Activated CD4-positive, alpha-beta T cell treated with anti-CD3 and anti-CD28 coated beads, Interleukin-2, amount 50 U/mL, for 24 hours (primary cell): ENCODE results near the gene RPH3AL.
"Not testable (repeated sequence)": the region's sequence is repeated elsewhere in the genome, so short reads cannot be mapped to it uniquely, and the experiment has no call there.

Experiments used
- DNase-seq, 2 donors: peaks; one replicate each; pipeline ENCODE4 v3.0.0-alpha.2; 2020; ENCODE audit warnings: low read depth in 1 of 2, low spot score in 1 of 2

The RPH3AL gene

DNA sequence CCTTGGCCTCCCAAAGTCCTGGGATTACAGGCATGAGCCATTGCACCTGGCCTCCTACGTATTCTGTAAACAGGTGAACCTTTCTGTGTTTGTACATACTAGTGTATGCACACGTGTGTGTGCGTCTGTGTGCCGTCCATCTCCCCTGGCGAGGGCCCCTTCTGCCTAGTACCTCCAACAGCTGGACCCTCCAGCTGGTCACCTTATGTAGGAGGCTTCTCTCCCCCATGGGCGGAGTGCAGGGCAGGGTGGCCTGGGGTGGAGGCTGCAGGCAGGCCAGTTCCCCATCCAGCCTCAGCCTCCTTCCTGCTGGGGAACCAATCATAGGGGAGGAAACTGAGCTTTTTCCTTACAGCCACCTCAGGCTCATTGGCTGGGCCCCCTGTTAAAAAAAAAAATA is 146.8 kb downstream of the RPH3AL start:
- no peak for DNase-seq

DNA sequence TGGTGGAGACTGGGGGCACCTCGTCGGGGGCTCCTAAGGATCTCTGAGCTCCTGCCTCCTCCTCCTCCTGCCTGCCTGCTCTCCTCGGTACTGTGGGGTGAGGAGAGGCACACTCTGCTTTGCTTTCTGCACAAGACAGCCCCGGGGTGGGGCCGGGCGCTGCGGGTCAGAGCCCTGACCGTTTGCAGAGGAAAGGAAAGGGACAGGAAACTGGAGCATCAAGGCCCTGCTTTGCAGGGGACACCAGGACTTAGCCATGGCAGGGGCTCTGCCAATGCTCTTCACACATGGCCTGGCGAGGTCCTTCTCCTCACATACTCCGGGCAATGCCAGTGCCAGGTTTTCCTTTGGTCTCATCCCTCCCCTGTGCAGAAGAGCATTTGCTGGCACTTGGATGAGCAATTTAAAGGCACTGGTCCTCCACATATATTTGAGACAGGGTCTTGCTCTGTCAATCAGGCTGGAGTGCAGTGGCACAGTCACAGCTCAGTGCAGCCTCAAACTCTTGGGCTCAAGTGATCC is 147.4 kb downstream of the RPH3AL start:
- no peak for DNase-seq

DNA sequence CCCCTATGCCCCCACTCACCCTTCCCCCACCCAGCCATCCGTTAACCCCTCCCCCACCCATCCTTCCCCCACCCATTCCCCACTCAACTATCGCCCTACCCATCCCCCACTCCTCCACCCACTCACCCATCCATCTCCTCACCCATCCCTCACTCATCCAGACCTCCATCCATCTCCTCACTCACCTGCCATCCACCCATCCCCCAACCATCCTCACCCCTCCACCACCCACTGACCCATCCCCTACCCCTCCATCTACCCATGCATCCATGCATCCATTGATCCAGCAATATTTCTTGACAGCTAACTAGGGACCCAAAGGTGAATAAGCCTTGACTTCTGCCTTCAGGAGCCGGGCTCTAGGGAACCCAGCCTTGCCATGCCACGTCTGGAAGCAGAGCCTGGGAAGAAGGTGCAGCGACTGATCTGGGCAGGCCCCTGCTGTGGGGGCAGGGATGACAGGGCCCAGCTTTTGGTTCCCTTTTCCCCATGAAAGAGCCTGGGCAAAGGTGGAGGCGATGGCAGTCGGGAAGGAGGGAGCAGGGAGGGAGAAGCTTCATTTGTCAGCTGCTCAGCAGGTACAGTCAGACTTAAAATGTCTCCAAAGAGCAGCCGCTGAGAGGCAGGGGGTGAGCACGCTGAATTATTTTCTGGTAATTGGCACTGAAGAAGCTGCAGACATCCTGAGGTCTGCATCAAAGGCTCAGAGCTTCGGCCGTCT is 148.0 kb downstream of the RPH3AL start:
- DNase-seq: no peak

DNA sequence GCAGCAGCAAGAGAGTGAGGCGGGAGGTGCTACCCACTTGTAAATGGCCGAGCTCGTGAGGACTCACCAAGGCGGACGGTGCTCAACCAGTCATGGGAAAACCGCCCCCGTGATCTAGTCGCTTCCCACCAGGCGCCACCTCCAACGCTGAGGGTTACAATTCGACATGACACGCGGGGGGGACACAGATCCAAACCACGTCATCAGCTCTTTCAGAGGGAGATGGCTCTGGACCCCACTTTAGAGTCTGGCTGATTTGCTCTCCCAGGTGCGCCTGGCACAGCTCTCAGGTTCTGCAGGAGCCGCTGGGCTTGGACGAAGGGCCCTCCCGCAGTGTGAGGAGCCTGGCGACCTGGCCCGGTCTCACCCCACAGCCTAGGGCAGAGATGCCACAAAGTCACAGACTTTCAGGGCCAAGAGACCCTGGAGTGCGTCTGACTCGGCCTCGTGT is 150.1 kb downstream of the RPH3AL start:
- no peak for DNase-seq

DNA sequence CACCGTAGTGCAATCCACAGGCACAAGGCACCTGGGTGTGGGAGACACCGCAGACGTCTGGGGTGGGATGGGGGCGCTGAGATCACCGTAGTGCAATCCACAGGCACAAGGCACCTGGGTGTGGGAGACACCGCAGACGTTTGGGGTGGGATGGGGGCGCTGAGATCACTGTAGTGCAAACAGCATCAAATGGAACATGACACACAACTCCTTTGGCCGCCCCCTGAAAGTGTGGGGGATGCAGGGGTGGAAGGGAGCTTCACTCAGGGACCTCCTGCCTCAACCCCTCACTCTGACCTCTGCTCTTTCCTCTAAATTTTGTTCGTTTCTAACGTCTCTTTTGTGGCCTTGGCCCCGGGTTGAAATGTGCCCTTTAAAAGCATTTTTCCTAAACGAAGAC is 150.9 kb downstream of the RPH3AL start:
- not testable (repeated sequence) for DNase-seq

DNA sequence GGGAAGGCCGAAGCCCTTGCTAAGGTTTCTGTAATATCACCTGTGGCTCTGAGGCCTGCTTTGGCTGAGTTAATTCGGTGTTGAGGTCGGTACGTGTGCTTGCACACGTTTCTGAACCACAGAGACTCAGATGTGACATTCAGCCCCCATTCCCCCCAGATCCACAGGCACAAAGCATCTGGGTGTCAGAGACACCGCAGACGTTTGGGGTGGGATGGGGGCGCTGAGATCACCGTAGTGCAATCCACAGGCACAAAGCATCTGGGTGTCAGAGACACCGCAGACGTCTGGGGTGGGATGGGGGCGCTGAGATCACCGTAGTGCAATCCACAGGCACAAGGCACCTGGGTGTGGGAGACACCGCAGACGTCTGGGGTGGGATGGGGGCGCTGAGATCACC is 151.3 kb downstream of the RPH3AL start:
- DNase-seq: not testable (repeated sequence)

DNA sequence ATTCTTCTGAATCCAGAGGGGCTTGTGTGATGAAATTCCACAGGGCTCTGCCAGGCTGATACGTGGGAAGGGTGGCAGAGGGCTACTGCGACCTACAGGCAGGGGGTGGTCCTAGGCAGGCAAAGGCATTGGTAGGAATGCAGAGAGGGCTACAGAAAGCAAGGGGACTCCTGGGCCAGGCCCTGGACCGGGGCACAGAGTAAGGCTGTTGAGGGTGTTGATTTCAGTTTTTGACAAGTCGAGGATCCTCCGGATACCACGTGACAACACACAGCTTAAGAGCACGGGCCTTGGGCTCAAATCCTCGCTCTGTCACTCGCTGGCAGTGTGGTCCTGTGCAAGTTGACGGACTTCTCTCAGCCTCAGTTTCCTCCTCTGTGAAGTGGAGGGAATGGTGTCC is 152.0 kb downstream of the RPH3AL start:
- DNase-seq: no peak

DNA sequence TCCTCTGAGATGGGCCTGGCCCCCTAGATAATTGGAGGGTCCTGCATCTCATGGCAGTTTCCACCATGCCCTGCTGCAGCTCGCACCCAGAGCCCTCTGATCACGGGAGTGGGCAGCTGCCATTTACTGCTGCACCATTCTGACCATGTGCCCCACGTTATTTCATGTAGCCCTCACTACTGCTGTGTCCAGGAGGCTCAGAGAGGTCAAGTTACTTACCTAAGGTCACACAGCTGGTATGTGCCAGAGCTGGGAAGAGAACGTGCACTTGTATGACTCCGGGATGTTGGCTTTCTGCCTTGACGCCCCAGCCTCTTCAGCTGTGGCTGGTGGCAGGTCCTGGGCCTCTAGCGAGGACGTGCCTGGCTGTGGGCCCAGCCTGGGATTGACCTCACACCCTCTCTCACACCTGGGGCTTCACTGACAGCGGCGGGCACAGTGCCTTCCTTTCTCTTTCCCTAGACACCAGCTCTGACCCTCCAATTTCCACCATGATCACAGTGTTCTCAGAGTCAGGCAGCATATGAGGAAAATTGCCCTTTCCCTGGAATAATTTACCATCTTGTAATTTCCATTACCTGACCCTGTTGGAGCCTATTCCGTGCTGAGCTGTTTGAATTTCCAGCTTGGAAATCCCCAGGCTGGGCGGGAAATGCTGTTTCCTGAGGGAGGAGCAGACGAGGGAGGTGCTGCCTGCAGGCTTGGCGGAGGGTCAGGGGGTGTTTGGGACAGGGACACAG is 152.6 kb downstream of the RPH3AL start:
- DNase-seq: no peak

DNA sequence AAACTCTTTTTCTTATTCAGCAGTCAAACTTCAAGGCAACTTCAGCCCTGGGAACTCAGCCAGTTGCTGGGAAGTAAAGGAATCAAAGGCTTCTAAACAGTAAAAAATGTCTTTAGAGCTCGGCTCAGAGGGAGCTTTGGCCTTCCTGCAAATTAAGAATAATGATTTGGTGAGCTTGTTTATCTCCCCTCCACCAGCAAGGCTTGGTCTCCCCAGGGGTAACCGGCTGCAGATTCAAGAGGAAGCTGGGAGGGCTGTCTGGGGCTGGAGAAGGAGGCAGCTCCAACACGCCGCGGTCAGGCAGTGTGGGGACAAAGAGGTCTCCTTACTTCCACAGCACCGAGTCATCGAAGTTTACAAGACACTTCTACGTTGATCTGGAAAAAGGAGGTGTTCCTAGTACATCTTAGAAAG is 153.4 kb downstream of the RPH3AL start:
- no peak for DNase-seq

DNA sequence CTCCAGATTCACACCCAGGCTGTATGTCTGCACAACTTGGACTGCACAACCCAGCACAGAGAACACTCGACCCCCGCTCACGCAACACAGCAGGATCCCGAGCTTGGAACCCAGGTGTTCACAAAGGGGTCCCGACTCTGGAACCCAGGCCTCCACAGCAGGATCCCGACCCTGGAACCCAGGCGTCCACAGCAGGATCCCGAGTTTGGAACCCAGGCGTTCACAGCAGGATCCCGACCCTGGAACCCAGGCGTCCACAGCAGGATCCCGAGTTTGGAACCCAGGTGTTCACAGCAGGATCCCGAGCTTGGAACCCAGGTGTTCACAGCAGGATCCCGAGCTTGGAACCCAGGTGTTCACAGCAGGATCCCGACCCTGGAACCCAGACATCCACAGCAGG is 154.4 kb downstream of the RPH3AL start:
- DNase-seq: not testable (repeated sequence)

DNA sequence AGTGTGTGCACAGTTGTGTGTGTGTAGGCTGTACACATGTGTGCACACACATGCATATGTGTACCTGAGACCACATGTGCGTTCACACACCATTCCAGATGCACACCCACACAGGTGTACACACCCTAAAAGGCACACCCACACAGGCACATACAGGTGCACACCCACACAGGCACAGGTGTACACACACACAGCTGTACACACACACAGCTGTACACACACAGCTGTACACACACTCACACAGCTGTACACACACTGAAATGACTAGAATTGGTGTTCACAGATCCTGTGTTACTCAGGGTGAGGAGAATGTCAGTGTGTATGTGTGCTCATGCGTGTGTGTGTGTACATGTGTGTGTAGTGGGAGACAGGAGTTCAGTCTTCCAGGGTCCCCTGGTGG is 155.3 kb downstream of the RPH3AL start:
- DNase-seq: no peak

DNA sequence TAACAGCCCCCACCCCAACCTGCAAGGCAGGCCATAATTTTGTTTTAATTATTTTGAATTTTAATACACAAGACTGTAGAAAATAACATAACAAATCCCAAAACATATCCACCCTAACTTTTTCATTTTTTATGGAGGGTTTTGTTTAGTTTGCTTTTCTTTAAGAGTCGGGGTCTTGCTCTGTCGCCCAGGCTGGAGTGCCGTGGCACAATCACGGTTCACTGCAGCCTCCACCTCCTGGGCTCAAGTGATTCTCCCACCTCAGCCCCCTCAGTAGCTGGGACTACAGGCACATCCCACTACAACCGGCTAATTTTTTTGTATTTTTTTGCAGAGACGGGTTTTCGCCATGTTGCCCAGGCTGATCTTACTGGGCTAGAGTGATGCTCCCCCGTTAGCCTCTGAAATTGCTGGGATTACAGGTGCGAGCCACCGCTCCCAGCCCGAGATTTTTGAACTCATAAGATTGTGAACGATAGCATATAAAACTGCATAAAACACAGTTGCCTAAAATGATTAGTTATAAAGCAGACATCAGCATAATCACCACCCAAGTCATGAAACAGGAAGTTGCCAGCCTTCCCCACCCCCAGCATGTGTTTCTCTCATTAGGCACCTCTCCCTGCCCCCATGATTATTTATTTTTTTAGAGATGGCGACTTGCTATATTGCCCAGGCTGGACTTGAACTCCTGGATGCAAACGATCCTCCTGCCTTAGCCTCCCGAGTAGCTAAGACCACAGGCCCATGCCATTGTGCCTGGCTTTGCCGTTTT is 157.6 kb downstream of the RPH3AL start:
- no peak for DNase-seq

DNA sequence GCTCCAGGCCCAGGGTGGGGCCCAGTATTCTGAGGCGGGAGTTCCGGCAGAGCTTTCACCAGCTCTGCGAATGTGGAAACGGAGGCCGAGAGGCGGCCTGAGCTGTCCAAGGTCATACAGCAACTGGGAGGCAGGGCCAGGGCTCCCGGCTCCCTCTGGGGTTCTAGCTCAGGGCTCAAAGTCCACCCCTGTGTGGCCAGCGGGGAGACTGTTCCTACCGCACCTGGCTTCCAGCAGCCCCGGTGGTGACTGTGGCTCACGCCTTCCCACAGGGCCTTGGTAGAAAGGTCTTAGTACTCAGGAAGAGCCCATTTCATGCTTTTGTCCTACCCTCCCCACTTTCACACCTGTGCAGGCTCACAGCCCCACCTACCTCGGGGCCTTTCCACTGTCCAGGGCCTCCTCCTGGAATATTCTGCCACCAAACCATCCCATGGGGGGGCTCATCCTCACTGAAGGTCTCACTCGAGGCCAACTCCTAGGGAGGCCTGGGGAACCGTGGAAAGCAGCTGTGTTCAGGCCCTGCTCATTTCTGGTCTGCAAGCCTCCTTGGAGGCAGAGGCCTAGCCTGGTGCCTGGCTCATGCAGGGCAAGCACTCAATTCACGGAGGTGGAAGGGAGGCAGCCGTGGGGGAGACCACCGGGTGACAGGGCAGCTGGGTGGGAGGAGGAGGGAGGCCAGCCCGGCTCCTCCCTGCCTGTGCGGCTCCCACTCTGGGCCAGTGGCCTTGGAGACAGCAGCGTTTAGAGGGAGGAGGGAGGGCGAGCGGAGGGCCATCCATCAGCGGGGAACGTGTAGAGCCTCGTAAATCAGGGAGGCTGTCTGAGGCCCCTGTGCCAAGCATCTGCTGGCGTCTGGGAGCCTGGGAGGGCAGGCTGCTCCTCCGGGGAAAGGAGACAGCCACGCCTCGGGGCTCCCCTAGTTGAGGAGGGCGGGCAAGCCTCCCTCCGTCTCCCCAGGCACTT is 158.5 kb downstream of the RPH3AL start:
- DNase-seq: no peak

DNA sequence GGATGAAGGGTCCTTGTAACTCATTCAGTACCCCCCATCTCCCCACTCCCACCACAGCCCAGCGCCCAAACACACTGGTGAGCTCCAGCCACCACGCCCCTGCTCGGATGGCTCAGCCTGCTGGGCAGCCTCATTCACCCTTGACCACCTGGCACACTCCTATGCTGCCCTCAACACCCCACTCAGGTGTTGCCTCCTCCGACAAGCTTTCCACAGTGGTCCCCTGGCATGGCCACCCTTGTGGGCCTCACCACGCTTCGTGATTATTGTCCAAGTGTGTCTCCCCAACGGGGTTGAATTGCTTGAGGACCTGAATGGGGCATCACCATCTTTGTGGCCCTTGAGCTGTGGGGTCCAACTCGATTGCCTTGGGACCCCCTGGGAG is 159.2 kb downstream of the RPH3AL start:
- no peak for DNase-seq

DNA sequence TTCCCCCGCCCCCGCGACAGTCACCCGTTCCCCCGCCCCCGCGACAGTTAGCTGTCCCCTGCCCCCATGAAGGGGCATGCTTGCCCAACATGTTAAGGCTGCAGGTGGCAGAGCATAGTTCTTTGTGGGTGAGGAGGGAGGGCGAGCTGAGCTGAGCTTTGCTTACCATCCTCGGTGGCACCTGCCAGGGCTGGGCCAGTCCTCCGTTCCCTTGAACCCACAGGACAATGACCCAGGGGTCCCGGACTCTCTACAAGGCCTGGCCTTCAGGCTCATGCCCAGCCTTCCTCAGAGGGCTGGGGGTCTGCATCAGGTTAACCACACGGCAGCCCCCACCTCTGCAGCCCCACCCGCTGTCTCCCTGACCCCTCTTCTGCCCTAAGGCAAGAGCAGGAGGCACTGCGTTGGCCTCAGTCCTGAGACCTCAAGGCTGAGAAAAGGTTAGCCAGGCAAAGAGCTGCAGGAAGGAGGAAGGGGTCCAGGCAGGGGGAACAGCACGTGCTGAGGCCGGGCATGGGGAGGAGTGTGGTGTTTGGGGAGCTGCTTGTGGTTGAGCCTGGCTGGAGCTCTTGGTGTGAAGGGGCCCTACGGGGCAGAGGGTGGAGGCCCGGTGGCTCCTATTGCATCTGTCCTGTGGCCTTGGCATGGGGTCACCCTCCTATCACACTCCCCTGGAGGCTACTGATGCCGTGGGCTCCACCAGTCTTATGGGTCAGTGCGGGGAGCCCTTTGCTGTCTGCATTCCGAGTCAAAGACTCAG is 159.8 kb downstream of the RPH3AL start:
- DNase-seq: no peak

DNA sequence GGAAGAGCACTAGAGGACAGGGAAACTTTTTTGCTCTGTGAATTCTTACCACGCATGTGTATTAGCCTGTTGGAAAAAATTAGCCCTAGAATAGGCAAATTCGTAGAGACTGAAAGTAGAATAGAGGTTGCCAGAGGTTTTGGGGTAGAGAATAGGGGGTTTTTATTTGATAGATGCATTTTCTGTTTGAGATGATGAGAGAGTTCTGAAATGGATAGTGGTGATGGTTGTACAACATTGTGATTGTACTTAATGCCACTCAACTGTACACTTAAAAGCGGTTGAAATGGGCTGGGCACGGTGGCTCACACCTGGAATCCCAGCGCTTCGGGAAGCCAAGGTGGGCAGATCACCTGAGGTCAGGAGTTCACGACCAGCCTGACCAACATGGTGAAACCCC is 163.2 kb downstream of the RPH3AL start:
- no peak for DNase-seq

DNA sequence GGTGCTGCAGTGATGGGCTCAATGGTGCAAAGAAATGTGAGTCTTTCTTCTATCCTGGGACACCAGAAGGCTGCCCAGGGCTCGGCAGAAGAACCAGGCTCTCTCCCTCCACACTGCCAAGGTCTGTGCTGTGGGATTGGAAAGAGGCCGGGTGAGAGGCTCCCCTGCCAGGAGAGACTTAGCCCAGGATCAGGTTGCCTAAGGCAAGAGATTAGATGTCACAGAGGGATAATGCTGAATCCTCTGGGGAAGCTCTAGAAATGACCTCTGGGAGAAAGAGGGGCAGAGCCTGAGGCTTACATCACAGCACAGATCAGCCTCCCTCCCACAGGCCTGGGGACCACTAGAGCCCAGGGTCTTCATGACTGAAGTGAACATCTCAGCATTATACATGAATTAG is 165.5 kb downstream of the RPH3AL start:
- DNase-seq: no peak

DNA sequence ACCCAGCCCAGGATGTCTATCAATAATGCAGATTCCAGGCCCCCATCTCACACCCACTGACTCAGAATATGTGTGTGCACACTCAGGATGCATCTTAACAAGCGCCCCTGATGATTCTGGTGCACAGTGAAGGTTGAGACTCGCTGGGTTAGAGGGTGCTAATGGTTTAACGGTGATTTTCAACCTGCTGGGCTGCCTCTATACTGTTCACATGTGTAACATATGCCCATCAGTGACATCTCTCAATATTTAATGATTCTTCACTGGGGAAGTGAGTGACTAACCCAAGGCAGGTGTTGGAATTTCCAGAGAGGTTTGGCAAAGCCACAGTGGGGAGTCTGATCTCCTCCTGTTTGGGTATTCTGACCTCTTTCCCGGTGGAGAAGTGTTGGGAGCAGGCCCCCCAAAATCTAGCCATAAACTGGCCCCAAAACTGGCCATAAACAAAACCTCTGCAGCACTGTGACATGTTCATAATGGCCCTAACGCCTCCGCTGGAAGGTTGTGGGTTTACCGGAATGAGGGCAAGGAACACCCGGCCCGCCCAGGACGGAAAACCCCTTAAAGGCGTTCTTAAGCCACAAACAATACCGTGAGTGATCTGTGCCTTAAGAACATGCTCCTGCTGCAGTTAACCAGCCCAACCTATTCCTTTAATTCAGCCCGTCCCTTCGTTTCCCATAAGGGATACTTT is 167.0 kb downstream of the RPH3AL start:
- DNase-seq: no peak

DNA sequence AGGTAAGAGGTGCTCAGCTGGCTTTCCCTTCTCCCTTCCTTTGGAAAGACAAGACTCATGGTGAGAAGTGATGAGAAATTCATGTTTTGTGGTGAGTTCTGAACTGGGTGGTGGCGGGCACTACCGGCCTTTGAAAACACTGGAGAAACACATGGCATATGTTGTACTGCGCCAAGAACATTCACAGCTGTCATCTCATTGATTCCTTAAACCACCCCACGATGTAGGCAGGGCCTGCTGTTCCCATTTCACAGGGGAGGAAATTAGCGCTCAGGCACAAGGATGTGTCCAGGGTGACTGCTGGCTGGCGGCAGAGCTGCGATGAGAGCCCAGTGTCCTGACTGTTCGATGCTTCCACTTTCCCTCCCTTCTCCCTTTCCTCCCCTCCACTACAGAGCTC is 169.6 kb downstream of the RPH3AL start:
- DNase-seq: no peak
